ENCODE results near the gene ZNF678. TPM values are rescaled to one million over a fixed set of nuclear protein-coding genes. Genes with fewer than 3 reads are reported as not detected.

Gene ZNF678
- total RNA-seq, 2 donors from 2014 or later = 2.7 to 3.3 TPM

DNA sequence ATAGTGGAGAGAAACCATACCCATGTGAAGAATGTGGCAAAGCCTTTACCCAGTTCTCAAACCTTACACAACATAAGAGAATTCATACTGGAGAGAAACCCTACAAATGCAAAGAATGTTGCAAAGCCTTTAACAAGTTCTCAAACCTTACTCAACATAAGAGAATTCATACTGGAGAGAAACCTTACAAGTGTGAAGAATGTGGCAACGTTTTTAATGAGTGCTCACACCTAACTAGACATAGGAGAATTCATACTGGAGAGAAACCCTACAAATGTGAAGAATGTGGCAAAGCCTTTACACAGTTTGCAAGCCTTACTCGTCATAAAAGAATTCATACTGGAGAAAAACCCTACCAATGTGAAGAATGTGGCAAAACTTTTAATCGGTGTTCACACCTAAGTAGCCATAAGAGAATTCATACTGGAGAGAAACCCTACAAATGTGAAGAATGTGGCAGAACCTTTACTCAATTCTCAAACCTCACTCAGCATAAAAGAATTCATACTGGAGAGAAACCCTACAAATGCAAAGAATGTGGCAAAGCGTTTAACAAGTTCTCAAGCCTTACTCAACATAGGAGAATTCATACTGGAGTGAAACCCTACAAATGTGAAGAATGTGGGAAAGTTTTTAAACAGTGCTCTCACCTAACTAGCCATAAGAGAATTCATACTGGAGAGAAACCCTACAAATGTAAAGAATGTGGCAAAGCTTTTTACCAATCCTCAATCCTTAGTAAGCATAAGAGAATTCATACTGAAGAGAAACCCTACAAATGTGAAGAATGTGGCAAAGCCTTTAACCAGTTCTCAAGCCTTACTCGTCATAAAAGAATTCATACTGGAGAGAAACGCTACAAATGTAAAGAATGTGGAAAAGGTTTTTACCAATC, 91.7 kb downstream of the ZNF678 start:
- no peaks in the 10 kb centered on the region for H3K4me1 ChIP-seq
- H3K36me3 ChIP-seq = peaks cover 45% of the 10 kb centered on the region
- no peak overlapping the region for H3K4me3 ChIP-seq
- no peaks in the 10 kb centered on the region for H3K27me3 ChIP-seq
- H3K9me3 ChIP-seq = peaks cover 73 to 100% of the 10 kb centered on the region in 2 donors
- H3K27ac ChIP-seq = no peak overlapping the region
- no peak for DNase-seq (ENCODE audit: low spot score)
- TF ChIP-seq, protein P1, sequence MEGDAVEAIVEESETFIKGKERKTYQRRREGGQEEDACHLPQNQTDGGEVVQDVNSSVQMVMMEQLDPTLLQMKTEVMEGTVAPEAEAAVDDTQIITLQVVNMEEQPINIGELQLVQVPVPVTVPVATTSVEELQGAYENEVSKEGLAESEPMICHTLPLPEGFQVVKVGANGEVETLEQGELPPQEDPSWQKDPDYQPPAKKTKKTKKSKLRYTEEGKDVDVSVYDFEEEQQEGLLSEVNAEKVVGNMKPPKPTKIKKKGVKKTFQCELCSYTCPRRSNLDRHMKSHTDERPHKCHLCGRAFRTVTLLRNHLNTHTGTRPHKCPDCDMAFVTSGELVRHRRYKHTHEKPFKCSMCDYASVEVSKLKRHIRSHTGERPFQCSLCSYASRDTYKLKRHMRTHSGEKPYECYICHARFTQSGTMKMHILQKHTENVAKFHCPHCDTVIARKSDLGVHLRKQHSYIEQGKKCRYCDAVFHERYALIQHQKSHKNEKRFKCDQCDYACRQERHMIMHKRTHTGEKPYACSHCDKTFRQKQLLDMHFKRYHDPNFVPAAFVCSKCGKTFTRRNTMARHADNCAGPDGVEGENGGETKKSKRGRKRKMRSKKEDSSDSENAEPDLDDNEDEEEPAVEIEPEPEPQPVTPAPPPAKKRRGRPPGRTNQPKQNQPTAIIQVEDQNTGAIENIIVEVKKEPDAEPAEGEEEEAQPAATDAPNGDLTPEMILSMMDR (IDR thresholded peaks at IDR 0.05) = no peak

DNA sequence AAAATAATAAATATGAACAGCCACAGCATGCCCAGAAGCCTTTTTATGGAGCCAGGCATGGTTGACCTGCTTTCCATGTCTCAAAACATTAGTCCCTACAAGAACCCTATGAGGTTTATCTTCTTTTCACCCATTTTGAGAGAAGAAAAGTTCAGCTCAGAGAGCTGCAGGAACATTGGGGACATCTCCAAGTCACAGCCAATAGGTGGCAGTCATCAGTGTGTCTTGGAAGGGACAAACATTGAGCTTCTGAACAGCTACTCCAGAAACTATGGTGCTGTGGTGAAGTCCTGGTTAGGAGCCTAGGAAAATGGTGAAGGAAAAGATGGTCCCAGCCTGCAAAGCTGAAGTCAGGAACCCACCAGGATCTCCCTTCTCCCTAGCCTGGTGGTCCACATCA, 98.1 kb downstream of the ZNF678 start:
- TF ChIP-seq, protein P1 (IDR thresholded peaks at IDR 0.05) = no peak
- Histone ChIP-seq H3K4me1 (no peaks in the 10 kb centered on the region), H3K9me3 (peaks cover 64 to 100% of the 10 kb centered on the region in 2 donors)

DNA sequence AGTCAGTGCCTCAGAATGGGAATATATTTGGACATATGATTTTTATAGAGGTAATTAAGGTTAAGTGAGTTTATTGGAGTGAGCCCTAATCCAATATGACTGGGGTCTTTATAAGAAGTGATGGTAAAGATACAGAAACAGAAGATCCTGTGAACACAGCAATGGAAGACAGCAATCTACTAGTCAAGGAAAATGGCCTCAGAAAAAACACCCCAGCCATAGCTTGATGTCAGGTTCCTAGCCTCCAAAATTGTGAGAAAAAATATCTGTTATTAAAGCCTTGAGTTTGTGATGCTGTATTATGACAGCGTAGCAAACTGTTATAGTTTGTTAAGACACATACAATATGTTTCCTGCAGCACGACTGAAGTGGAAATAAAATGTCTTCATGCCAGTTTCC, 99.6 kb downstream of the ZNF678 start:
- TF ChIP-seq, protein P1 (IDR thresholded peaks at IDR 0.05) = no peak
- H3K4me3 ChIP-seq = no peak overlapping the region
- DNase-seq (ENCODE audit: low spot score) = no peak
- H3K4me1 ChIP-seq = no peaks in the 10 kb centered on the region
- H3K9me3 ChIP-seq = peaks cover 50 to 100% of the 10 kb centered on the region in 2 donors
- peaks cover 11% of the 10 kb centered on the region for H3K36me3 ChIP-seq
- H3K27me3 ChIP-seq = no peaks in the 10 kb centered on the region
- no peak overlapping the region for H3K27ac ChIP-seq

More for the DNA sequence above, 98.1 kb downstream of the ZNF678 start:
- Histone ChIP-seq H3K27ac (no peak overlapping the region), H3K4me3 (no peak overlapping the region), H3K27me3 (no peaks in the 10 kb centered on the region), H3K36me3 (peaks cover 11% of the 10 kb centered on the region)
- no peak for DNase-seq (ENCODE audit: low spot score)

DNA sequence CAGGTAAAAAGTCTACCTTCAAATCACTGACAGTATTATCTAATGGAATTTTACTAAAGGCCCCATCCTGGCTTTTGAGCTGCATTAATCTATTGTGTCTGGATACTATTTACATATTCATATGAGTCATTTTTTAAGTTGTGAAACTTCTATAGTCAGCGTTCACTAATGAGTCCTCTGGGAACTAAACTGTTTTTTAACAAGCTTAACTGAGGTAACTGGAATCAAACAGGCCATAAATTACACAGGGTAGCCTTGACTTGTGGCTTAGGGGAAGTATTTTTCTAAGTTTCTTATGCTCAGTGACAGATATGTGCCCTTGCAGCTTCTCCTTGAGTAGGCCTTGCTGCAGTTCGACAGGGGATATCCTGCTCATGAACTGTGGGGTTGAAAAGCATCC, 102.9 kb downstream of the ZNF678 start:
- H3K4me1 ChIP-seq = no peaks in the 10 kb centered on the region
- TF ChIP-seq, protein P1 (IDR thresholded peaks at IDR 0.05) = no peak
- H3K9me3 ChIP-seq = peaks cover 41 to 100% of the 10 kb centered on the region in 2 donors

DNA sequence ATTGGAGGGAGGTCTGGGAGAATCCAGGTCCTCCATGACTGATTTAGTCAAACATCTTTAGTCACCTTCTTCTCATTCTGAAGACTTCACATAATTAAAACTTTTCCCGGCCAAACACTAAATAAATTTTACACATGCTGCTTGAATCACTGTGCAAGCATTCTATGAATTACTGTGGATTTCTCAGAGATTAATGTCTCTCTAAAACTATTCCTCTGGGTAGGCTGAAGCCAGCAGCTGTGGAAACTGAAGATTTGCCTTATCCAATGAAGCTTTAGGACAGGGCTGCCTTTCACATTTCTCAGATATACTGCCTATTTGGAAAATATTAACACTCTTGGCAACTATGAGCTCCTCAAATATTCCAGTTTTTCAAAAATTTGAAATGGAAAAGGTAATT, 110.1 kb downstream of the ZNF678 start:
- Histone ChIP-seq H3K4me1 (no peaks in the 10 kb centered on the region), H3K27ac (no peak overlapping the region), H3K9me3 (peaks cover 3 to 91% of the 10 kb centered on the region in 2 donors), H3K4me3 (no peak overlapping the region), H3K36me3 (no peaks in the 10 kb centered on the region), H3K27me3 (no peaks in the 10 kb centered on the region)
- no peak for DNase-seq (ENCODE audit: low spot score)
- TF ChIP-seq, protein P1 (IDR thresholded peaks at IDR 0.05) = no peak

More for the DNA sequence above, 102.9 kb downstream of the ZNF678 start:
- Histone ChIP-seq H3K27me3 (no peaks in the 10 kb centered on the region), H3K4me3 (no peak overlapping the region), H3K27ac (no peak overlapping the region), H3K36me3 (peaks cover 2% of the 10 kb centered on the region)
- no peak for DNase-seq (ENCODE audit: low spot score)
